HPDE6-E6E7 (cell line): Measurements from ENCODE around the gene RMC1.
"Not testable (repeated sequence)": the region's sequence is repeated elsewhere in the genome, so short reads cannot be mapped to it uniquely, and the experiment has no call there.

Source experiments
- DNase-seq: peaks from one replicate; pipeline ENCODE4 v3.0.0; 2011; ENCODE audit warnings: missing footprints; ENCODE audit errors: extremely low spot score

The RMC1 gene

GRCh38 chr18:23503038-23503962 lies at the start of gene RMC1:
TSS of gene RMC1 (plus strand) at chr18:23503511. CDS start at chr18:23503619, 108 bp downstream.
- DNase-seq: peak; percentile 81

GRCh38 chr18:23453680-23454058 lies 49.6 kb upstream of the RMC1 start:
- peak; percentile 79 for DNase-seq

GRCh38 chr18:23456835-23457234 lies 46.5 kb upstream of the RMC1 start:
- no peak for DNase-seq

GRCh38 chr18:23458830-23459529 lies 44.3 kb upstream of the RMC1 start:
- no peak for DNase-seq

GRCh38 chr18:23459530-23459921 lies 43.8 kb upstream of the RMC1 start:
- DNase-seq: no peak

GRCh38 chr18:23460285-23461273 lies 42.7 kb upstream of the RMC1 start:
- no peak for DNase-seq

- DNase-seq: no peak
Measured at GRCh38 chr18:23462876-23463275, 40.4 kb upstream of the RMC1 start.

GRCh38 chr18:23468753-23469459 lies 34.4 kb upstream of the RMC1 start:
- DNase-seq: no peak

GRCh38 chr18:23470620-23471387 lies 32.5 kb upstream of the RMC1 start:
- no peak for DNase-seq

GRCh38 chr18:23471486-23471885 lies 31.8 kb upstream of the RMC1 start:
- DNase-seq: no peak

GRCh38 chr18:23479829-23480505 lies 23.3 kb upstream of the RMC1 start:
- no peak for DNase-seq

GRCh38 chr18:23484561-23485182 lies 18.6 kb upstream of the RMC1 start:
- DNase-seq: no peak

GRCh38 chr18:23485386-23485785 lies 17.9 kb upstream of the RMC1 start:
- DNase-seq: no peak

GRCh38 chr18:23487738-23488570 lies 15.4 kb upstream of the RMC1 start:
- DNase-seq: no peak

- not testable (repeated sequence) for DNase-seq
Measured at GRCh38 chr18:23489586-23489985, 13.7 kb upstream of the RMC1 start.

- DNase-seq: no peak
Measured at GRCh38 chr18:23493654-23494053, 9.7 kb upstream of the RMC1 start.

GRCh38 chr18:23494992-23495391 lies 8.3 kb upstream of the RMC1 start:
- peak; percentile 55 for DNase-seq

- no peak for DNase-seq
Measured at GRCh38 chr18:23495723-23496440, 7.4 kb upstream of the RMC1 start.
